ENCODE data around the gene ABCD1.

ABCD1 gene

GRCh38 chrX:153773218-153773611, 48.6 kb downstream of the ABCD1 start:
- no peak for DNase-seq (ENCODE audit: low read depth in 1 of 2, low spot score in 1 of 2)
- no peak for TF ChIP-seq JUND (IDR thresholded peaks at IDR 0.05; ENCODE audit: low read depth)
- in situ Hi-C loops (cut with HindIII; ENCODE audit: low pct_unique_long_range_greater_than_20kb, low sequenced_read_pairs) = no loop called here

GRCh38 chrX:153773741-153774575, 49.3 kb downstream of the ABCD1 start:
- in situ Hi-C loops (cut with HindIII; ENCODE audit: low pct_unique_long_range_greater_than_20kb, low sequenced_read_pairs) = no loop called here
- no peak for TF ChIP-seq JUND (IDR thresholded peaks at IDR 0.05; ENCODE audit: low read depth)
- no peak for DNase-seq (ENCODE audit: low read depth in 1 of 2, low spot score in 1 of 2)

GRCh38 chrX:153774576-153775292, 50.1 kb downstream of the ABCD1 start:
- TF ChIP-seq JUND (IDR thresholded peaks at IDR 0.05; ENCODE audit: low read depth) = no peak
- in situ Hi-C loops (cut with HindIII; ENCODE audit: low pct_unique_long_range_greater_than_20kb, low sequenced_read_pairs) = no loop called here
- DNase-seq (ENCODE audit: low read depth in 1 of 2, low spot score in 1 of 2) = no peak

- TF ChIP-seq JUND (IDR thresholded peaks at IDR 0.05; ENCODE audit: low read depth) = no peak
- no peak for DNase-seq (ENCODE audit: low read depth in 1 of 2, low spot score in 1 of 2)
- in situ Hi-C loops (cut with HindIII; ENCODE audit: low pct_unique_long_range_greater_than_20kb, low sequenced_read_pairs) = no loop called here
These were observed 50.9 kb downstream of the ABCD1 start for GRCh38 chrX:153775293-153776119.

GRCh38 chrX:153776120-153776599, 51.5 kb downstream of the ABCD1 start:
- in situ Hi-C loops (cut with HindIII; ENCODE audit: low pct_unique_long_range_greater_than_20kb, low sequenced_read_pairs) = no loop called here
- TF ChIP-seq JUND (IDR thresholded peaks at IDR 0.05; ENCODE audit: low read depth) = no peak

GRCh38 chrX:153776611-153777045, 52.0 kb downstream of the ABCD1 start:
- TF ChIP-seq JUND (IDR thresholded peaks at IDR 0.05; ENCODE audit: low read depth) = no peak
- in situ Hi-C loops (cut with HindIII; ENCODE audit: low pct_unique_long_range_greater_than_20kb, low sequenced_read_pairs) = no loop called here
- DNase-seq (ENCODE audit: low read depth in 1 of 2, low spot score in 1 of 2) = no peak

More at GRCh38 chrX:153776120-153776599, 51.5 kb downstream of the ABCD1 start:
- no peak for DNase-seq (ENCODE audit: low read depth in 1 of 2, low spot score in 1 of 2)

- no peak for TF ChIP-seq JUND (IDR thresholded peaks at IDR 0.05; ENCODE audit: low read depth)
- DNase-seq (ENCODE audit: low read depth in 1 of 2, low spot score in 1 of 2) = no peak
- in situ Hi-C loops (cut with HindIII; ENCODE audit: low pct_unique_long_range_greater_than_20kb, low sequenced_read_pairs) = no loop called here
These were observed 52.8 kb downstream of the ABCD1 start for GRCh38 chrX:153777261-153778090.

- TF ChIP-seq JUND (IDR thresholded peaks at IDR 0.05; ENCODE audit: low read depth) = no peak
- no peak for DNase-seq (ENCODE audit: low read depth in 1 of 2, low spot score in 1 of 2)
- in situ Hi-C loops (cut with HindIII; ENCODE audit: low pct_unique_long_range_greater_than_20kb, low sequenced_read_pairs) = no loop called here
These were observed 53.5 kb downstream of the ABCD1 start for GRCh38 chrX:153778181-153778580.

- no peak for TF ChIP-seq JUND (IDR thresholded peaks at IDR 0.05; ENCODE audit: low read depth)
- no peak for DNase-seq (ENCODE audit: low read depth in 1 of 2, low spot score in 1 of 2)
- in situ Hi-C loops (cut with HindIII; ENCODE audit: low pct_unique_long_range_greater_than_20kb, low sequenced_read_pairs) = no loop called here
These were observed 54.0 kb downstream of the ABCD1 start for GRCh38 chrX:153778684-153779101.

- no peak for TF ChIP-seq JUND (IDR thresholded peaks at IDR 0.05; ENCODE audit: low read depth)
- in situ Hi-C loops (cut with HindIII; ENCODE audit: low pct_unique_long_range_greater_than_20kb, low sequenced_read_pairs) = no loop called here
- no peak for DNase-seq (ENCODE audit: low read depth in 1 of 2, low spot score in 1 of 2)
These were observed 55.4 kb downstream of the ABCD1 start for GRCh38 chrX:153779891-153780677.

All from T47D (cell line).